ENCODE measurements around the gene FAM241A.
"Not testable (repeated sequence)": the region's sequence is repeated elsewhere in the genome, so short reads cannot be mapped to it uniquely, and the experiment has no call there.

The FAM241A gene

DNA sequence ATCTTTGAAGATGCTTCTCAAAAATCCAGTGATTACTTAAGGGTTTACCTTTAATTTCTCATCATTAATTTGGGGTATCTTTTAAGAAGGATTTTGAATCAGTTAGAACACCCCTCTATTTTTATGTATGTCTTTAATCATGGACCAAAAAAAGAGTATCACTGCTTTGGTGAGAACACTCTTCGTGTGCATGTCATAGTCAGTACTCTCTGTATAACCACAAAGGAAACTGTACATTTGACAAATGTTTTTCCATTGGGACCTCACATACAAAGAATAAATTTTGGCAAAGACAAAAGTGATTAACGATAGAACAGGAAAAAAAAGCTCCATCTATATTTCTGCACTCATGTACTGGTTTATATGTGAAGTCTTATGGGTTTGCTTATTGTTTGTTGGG is 31.3 kb downstream of the FAM241A start:
- DNase-seq = no peak

DNA sequence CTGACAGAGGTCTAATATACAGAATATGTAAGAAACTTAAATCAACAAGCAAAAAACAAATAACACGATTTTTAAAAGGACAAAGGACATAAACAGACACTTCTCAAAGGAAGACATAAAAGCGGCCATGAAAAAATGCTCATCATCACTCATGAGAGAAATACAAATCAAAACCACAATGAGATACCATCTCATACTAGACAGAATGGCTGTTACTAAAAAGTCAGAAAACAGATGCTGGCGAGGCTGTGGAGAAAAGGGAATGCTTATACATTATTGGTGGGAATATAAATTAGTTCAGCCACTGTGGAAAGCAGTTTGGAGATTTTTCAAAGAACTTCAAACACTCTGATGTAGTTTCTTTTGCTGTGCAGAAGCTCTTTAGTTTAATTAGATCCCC is 33.5 kb downstream of the FAM241A start:
- DNase-seq = not testable (repeated sequence)

DNA sequence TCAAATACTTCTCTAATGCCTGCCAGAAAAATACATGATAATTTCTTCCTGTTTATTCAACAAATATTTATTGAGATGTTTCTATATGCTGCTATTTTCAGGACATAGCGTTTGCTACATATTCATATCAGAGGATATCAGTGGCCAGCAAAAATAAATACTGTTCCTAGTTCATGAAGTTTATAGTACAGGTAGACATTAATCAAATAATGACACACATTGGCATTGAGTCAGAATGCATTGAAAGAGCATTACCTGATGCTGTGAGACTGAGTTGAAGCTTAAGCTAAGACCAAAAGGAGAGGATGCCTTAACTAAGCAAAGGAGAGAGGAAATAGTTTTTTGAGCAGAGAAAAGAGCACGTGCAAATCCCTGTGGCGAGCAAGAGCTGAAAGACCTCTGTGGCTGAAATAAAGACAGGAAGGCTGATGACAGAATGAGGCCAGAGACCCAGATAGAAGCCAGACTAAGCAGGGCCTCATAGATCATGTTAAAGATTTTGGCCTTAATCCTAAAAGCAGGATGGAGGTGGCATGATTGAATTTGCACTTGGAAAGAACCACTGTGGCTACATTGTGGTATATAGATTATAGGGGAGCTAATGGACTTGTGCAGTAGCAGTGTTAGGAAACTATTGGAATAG is 36.2 kb downstream of the FAM241A start:
- DNase-seq = no peak

DNA sequence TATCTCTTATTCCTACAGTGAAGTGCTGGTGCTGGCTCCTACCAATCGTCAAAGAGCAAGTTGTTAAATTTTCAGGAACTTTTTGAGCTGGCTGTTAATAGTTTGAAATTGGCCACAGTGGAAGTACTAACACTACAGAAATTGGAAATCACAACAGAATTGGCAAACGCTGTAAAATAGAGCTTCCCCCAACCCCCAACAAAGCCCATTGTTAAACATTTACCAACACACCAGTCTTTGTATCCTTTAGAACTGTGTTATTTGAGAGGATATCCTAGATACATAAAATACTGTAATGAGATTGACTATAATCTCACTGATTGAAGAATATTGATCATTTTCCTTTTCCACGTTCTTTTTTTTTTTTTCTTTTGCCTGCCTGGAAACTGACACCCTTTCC is 37.4 kb downstream of the FAM241A start:
- DNase-seq = no peak

DNA sequence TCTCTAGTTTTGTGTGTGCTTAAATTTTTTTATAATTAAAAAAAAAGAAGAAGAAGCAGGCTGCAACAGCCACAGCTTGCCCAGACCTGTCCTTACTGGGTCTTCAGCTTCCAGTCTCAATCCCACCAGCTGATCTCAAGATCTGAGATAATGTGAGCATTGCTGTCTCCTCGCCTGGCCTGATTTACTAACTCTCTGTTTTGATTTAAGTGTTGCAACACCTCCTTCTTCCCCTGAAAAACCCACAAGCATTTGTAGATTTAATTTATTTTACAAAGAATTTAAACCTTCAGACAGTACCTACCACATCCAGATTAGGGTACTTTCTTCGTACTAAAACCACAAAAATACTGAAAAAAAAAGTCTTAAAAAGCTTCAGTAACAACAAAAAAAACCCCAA is 38.0 kb downstream of the FAM241A start:
- DNase-seq = no peak

DNA sequence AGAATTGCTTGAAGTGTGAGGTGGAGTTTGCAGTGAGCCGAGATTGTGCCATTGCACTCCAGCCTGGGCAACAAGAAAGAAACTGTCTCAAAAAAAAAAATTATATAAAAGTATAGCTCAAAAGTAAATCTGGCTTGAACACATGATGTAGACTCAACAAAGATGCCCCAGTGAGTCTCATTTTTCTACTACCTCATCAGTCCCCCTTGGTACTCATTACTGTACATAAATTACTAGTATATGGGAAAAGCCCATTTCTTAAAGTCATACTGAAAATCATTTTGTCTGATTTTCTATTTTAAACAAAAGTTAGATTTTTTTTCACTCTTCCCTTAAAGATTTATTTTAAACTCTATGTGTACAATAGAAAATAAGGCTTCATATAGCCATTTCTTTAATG is 39.2 kb downstream of the FAM241A start:
- no peak for DNase-seq

DNA sequence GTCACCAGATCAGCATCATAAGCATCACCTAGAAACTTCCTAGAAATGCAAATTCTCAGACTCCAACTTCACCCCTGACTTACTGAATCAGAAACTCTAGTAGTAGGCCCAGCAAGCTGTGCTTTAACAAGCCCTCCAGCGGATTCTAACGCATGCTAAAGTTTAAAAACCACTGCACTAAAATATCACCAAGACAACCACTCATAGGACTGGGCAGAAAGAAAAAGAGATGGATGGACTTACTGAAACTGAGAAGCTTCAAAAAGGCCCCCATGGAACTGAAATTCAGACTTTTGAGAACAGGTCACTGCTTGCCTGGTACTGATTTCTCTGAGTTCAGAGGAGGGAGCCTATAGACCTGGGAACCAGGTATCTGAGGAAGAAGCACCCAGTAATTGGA is 40.1 kb downstream of the FAM241A start:
- no peak for DNase-seq

DNA sequence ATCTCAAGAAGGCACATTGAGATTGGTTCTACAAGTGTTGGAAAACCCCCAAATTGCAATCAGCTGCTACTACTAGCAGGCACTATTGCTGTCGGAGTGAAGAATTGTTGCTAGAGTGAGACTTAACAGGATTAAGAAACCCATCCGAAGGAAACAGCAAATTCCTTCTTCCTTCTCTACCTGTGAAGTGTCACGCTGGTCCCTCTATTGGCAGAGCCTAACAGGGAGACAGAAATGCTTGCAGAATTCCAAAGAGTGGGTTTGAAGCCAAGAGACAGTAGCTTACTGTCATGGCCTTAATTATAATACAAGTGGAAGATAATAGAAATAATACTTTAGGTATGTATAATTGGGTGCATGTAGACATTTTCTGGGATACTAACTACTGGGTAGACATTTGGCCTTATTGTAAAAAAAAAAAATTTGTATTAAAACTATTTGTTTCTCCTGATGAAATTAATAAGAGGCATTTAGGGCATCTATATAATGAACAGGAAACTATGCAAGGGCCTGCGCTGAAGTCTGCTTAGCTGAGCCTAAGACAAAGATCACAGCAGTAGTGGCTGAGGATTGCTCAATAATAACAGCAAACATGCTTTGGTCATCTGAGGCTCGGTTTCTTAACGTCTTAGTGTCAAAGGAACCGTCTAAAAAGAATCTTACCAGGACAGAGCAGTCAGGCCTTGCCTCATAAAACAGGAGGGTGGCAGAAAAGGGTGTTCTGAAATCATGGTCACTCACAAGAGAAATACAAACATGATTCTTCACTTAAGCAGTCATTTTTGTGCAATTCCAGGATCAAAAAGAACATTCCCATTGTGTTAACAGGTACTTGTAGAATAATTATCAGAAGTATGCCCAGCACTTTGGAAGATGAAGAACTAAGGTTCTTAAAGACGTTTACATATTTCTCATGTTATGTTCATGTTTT is 40.8 kb downstream of the FAM241A start:
- no peak for DNase-seq

DNA sequence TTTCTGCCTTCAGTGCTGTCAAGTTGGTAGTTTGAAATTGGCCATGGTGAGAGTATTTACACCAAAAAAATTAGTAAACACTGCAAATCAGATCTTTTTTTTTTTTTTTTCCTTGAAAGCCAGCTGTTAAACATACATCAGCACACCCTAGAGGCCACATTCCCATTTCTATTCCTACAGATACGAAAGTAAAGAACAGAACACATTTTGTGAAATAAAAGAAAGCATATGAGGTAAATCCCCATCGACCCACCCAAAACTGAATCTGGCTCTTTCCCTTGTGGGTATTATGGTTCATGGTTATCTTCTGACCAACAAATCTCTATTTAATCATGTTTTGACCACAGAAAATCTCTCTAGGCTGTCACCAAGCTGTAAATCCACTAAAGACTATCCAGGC is 44.5 kb downstream of the FAM241A start:
- DNase-seq = no peak

DNA sequence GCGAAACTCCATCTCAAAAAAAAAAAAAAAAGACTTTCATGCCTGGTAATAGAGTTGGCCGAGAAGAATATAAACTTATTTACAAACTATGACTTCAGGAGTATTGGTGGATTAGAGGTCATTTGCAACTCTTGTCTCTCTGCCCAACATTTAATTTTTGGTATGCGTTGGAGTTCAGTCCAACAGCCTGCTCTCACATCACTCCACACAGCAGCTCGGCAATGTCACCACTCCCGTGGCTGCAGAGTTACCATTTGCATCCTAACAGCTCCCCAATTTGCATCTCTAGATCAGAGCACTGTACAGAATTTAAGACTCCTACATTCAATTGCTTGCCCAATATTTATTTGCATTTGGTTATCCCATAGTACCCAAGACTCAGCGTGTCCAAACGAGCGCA is 45.4 kb downstream of the FAM241A start:
- no peak for DNase-seq

DNA sequence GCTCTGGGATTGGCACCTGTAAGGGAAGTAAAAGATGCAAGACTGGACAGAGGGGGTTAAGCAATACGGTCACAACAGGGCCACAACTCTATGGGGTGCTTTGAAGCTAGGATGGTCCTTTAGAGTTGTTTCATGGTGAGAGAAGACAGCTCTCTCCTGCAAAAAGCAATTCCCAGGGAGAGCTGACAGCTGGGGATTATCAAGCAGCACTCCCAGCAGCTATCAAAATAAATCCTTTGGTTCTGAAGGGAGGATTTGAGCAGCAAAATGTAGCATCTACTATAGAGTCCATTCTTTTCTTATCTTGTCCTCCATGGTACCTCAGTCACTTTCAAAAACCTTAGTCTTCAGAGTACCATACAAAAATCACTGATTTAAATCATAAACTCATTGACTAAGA is 51.2 kb downstream of the FAM241A start:
- DNase-seq = no peak

DNA sequence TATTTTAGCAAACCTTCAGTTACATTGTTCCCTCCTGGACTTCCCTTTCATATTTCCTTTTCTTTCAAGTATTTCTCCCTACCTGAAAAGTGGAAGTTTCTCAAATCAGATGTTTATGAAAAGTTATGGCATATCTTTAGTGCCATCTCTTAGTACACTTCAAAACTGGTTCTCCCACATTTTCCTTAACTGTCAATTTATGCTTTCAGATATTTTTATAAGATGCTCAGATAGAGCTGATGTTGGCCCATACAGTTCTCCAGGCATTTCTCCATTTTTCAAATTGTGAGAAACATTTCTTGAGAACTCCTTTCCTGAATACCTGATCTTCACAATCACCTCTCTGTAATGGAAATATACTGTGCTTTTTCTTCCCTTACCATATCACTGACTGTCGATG is 53.8 kb downstream of the FAM241A start:
- no peak for DNase-seq

DNA sequence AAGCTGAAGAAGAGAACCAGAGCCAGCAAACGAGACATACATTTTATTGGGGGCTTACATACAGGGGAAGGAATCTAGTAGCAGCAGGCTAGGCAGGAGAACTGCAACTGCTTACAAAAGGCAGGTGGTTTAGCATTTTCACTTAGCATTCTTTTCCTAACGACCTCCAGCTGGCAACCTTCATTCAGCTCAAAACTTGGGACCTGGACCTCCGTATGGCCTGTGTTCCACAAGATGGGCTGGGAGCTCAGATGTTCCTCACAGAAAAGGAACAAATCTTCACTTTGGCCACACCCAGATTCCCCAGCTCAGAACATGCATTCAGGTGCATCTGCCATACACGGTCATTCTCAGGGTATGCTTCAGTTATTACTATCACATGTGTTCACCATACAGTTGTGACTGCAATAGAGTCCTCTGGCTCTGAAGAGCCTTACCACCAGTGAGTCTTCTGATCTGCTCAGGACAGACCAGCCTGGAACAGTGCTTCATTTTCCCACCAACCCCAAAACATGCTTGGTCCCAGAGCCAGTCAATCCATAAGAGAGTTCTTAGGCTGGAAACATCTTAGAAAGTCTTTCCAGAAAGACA is 56.8 kb downstream of the FAM241A start:
- no peak for DNase-seq

DNA sequence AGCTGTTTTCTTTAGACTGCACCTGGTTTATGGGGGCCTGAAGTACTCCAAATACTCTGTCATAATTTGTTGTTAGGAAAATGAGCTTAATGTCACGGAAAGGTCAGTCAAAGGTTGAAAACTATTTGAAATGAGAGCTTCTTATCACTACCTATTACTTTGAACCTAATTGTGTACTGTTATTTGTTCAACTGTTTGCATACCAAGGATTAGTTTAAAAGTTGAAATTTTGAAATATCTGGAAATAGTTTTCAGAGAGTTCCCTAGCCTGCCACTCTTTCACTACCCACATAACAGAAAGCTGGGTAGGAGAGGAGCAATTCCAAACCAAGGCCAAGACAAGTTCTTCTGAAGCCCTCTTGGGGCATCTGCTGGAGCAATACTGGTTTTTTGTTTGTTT is 58.3 kb downstream of the FAM241A start:
- no peak for DNase-seq

DNA sequence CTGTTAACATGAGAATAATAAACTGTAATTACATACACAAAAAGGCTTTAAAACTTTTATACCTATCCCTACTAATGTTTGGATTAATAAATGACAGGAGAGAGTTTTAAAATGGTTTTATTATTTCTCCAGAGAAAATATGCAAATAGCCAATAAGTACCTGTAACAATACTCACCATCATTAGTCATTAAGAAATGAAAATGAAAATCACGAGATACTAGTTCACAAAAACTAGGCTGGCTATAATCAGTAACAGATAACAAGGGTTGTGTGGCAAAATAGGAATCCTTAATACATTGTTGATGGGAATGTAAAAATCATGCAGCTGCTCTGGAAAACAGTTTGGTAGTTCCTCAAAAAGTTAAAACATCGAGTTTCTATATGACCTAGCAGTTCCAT is 61.2 kb downstream of the FAM241A start:
- DNase-seq = no peak

DNA sequence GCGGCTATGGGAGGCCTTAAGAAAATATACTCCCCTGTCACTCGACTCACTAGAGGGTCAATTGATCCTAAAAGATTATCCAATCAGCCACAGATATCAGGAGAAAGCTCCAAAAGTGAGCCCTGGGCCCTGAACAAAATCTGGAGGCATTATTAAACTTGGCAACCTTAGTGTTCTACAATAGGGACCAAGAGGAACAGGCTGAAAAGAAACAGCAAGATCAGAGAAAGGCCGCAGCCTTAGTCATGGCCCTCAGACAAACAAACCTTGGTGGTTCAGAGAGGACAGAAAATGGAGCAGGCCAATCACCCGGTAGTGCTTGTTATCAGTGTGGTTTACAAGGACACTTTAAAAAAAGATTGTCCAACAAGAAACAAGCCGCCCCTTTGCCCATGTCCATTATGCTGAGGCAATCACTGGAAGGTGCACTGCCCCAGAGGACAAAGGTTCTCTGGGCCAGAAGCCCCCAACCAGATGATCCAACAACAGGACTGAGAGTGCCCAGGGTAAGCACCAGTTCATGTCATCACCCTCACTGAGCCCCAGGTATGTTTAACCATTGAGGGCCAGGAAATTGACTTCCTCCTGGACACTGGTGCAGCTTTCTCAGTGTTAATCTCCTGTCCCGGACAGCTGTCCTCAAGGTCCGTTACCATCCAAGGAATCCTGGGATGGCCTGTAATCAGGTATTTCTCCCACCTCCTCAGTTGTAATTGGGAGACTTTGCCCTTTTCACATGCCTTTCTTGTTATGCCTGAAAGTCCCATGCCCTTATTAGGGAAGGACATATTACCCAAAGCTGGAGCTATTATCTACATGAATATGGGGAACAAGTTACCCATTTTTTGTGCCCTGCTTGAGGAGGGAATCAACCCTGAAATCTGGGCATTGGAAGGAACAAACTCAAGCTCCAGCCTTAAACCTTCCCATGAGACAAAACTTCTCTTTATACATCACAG is 63.2 kb downstream of the FAM241A start:
- DNase-seq = not testable (repeated sequence)

DNA sequence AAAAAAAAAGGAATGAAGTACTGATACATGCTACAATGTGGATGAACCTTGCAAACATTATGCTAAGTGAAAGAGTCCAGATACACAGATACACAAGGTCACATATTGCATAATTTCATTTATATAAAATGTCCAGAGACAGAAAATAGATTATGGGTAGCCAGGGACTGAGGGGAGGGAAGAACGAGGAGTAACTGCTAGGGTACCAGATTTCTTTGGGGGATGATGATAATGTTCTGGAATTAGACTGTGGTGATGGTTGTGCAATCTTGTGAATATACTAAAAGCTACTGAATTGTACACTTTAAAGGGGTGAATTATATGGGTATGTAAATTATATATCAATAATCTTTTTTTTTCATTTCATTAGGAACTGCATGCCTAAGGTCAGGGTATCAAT is 65.5 kb downstream of the FAM241A start:
- DNase-seq = no peak

DNA sequence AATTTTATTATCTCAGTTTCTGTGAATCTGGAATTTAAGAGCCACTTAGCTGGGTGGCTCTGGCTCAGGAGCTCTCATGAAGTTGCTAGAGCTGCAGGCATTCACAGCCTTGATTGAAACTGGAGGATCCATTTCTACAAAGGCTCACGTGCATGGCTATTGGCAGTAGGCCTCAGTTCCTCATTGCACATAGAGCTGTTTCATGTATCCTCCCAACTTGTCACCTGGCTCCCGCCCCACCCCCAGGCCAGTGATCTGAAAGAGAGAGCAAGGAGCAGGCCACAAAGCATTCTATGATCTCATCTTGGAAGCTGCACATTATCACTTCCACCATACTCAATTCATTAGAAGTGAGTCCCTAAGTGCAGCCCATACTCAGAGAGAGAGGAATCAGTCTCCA is 67.8 kb downstream of the FAM241A start:
- no peak for DNase-seq

DNA sequence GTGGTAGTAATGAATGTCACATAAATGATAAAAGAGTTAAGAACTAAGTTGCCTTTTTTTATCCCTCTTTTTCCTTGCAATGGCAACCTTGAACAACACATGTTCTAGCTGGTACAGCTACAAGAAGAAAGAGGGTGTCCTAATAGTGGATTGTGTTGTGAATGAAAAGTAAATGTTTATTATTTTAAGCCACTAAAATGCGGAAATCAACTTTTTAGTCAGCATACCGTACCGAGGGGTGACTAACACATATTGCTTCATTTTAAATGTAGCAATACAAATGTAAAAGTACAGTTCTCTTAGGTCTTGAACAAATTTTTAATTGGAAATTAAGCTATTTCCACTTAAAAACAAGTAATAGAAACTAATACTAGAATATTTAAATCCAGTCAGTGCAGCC is 68.6 kb downstream of the FAM241A start:
- no peak for DNase-seq

DNA sequence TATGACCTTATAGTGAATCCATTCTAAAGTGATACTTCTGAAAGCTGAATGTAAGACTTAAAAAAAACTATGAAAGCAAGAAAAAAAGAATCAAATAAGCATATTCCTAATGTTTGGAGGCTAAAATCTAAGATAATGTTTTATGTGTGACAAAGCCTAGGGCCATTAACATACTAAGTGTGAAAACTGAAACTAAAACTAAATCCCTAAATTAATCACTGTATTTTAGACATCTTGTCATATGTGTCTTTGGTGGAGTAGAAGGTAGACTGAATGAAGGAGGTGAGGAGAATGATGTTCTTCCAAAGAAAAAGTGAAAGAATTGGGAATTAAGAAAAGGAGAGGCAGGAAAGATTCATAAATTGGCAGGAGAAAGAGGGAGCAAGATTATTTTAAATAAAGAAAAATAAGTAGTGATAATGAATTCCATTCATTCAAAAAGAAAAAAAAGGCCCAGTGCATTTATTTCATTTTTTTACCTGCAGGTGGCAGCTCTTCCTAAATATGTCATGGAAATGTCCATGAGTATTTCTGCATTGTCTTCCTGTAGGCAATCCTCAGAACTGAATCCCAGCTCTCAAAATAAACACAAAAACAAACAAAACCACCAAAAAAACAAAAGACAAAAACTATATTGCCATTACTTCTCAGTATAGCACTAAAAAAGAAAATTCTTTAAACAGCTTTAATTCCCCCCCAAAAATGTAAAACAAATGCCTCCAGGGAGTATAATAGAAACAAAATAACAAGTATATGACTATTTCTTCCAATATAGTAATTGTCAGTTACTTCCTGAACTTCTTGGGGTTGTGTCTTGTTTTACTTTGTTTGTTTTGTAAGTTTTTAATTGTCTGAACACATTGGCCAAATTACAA is 69.4 kb downstream of the FAM241A start:
- no peak for DNase-seq

DNA sequence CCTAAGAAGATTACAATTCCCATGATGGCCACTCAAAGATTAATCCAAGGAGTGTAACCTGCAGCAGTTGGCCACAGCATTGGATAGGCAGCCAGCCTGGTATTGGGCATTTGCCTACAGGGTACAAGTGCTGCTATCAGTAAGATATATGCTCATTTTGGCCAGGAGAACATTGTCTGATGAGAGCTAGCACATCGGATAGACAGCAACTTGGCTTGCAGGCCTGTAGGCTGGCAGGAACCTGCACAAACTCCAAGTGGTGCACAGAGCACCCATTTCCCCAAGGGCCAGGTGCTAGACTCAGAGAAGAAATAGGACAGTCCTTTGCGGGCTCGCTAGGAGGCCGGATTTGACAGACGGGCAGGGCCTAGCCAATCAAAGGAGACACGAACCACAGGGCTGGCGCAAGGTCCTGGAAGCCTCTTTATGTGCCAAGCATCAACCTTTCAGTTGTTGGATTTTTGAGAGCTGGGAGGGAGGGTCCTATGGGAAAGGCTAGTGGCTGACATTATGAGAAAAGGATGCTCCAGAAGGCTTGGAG is 74.6 kb downstream of the FAM241A start:
- no peak for DNase-seq
